GM04503 (cell line): ENCODE results near the gene FANCM.
A peak's percentile ranks its signal among the peaks of the same experiment; 100 is the strongest.

Experiments
- DNase-seq: peaks from one replicate; pipeline ENCODE4 v3.0.0-alpha.2; 2012; ENCODE audit warnings: low read depth

FANCM gene, protein sequence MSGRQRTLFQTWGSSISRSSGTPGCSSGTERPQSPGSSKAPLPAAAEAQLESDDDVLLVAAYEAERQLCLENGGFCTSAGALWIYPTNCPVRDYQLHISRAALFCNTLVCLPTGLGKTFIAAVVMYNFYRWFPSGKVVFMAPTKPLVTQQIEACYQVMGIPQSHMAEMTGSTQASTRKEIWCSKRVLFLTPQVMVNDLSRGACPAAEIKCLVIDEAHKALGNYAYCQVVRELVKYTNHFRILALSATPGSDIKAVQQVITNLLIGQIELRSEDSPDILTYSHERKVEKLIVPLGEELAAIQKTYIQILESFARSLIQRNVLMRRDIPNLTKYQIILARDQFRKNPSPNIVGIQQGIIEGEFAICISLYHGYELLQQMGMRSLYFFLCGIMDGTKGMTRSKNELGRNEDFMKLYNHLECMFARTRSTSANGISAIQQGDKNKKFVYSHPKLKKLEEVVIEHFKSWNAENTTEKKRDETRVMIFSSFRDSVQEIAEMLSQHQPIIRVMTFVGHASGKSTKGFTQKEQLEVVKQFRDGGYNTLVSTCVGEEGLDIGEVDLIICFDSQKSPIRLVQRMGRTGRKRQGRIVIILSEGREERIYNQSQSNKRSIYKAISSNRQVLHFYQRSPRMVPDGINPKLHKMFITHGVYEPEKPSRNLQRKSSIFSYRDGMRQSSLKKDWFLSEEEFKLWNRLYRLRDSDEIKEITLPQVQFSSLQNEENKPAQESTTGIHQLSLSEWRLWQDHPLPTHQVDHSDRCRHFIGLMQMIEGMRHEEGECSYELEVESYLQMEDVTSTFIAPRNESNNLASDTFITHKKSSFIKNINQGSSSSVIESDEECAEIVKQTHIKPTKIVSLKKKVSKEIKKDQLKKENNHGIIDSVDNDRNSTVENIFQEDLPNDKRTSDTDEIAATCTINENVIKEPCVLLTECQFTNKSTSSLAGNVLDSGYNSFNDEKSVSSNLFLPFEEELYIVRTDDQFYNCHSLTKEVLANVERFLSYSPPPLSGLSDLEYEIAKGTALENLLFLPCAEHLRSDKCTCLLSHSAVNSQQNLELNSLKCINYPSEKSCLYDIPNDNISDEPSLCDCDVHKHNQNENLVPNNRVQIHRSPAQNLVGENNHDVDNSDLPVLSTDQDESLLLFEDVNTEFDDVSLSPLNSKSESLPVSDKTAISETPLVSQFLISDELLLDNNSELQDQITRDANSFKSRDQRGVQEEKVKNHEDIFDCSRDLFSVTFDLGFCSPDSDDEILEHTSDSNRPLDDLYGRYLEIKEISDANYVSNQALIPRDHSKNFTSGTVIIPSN (N-terminal part only)

DNA sequence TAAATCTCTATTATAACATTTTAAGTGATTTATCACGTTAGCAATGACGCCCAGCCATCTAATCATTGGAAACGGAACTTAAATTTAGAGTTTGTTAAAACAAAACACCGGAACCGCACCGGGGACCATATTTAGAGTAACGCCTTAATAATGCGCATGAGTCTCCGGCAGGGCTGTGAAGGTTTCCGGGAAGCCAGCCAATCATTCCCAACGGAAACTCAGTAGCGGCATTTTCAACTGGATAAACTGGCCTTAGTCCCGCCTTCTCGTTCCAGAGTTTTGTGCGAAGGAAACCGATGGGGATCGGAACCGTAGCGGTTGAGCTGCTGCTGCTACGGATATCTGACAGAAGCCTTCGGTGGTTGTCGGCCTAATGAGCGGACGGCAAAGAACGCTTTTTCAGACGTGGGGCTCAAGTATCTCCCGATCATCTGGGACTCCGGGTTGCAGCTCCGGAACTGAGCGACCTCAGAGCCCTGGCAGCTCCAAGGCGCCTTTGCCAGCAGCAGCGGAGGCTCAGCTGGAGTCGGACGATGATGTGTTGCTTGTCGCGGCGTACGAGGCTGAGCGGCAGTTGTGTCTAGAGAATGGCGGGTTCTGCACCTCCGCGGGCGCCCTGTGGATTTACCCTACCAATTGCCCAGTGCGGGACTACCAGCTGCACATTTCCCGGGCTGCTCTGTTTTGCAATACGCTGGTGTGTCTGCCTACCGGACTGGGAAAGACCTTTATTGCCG is at the start of gene FANCM:
Gene FANCM (plus strand): TSS at position 272 of the 737 bp plus-strand sequence. CDS start 102 bp downstream, at position 374.
- DNase-seq: peak; percentile 80

DNA sequence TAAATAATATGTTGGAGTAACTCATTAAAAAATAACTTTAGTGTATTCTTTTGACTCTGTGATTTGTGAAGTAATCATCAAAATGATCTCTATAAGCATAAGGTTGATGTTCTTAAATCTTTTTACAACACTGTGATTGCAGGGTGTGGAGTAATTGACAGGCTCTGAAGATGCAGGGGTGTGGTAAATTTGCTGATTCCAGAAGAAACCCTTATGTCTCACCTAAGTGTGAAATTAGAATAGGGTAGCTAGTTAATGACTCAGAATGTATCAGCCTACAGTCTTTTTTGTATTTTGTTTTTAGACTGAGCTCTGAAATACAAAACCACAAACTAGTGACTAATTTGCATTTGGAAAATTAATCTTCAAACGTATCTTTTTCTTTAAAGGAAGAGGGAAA is 45.9 kb upstream of the FANCM start:
- DNase-seq: peak; percentile 10

DNA sequence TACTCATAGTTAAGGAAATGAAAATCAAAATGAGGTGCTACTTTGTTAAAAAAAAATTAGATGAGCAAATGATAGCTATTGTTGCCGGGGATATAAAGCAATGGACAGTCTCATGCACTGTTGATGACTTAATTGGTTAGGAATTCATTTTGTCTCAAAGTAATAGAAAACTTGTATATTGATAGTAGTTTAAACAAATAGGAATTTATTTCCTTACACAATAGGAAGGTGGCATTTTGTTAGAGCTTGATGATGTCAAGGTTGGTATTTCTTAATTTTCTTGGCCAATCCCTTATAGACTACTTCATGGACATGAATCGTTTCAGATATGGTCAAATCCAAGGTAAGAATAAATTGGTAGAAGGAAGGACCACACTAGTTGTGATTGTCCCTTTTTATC is 44.0 kb upstream of the FANCM start:
- peak; percentile 11 for DNase-seq

DNA sequence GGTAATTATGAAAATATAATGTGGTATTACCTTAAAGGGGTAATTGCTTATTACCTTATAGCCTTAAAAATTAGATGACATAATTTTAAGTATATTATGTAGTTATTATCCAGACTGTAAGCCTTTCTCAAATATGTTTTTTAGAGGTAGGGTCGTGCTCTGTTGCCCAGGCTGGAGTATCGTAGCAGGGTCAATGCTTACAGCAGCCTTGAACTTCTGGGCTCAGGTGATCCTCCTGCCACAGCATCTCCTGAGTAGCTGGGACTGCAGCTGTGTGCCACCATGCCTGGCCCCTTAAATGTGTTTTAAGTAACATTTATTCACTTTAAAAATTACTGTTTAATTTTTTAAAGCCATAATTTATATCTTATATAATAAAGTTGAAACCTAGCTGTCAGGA is 41.5 kb upstream of the FANCM start:
- no peak for DNase-seq

DNA sequence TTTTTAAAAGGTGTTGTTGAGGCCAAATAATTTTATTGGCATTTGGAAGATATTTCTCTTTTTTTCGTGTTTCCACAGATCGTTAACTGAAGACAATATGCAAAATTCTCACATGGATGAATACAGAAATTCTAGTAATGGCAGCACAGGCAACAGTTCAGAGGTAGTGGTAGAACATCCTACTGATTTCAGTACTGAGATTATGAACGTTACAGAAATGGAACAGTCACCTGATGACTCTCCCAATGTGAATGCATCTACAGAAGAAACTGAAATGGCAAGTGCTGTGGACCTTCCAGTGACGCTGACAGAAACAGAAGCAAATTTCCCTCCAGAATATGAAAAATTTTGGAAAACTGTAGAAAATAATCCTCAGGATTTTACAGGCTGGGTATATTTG is 40.6 kb upstream of the FANCM start:
- no peak for DNase-seq

DNA sequence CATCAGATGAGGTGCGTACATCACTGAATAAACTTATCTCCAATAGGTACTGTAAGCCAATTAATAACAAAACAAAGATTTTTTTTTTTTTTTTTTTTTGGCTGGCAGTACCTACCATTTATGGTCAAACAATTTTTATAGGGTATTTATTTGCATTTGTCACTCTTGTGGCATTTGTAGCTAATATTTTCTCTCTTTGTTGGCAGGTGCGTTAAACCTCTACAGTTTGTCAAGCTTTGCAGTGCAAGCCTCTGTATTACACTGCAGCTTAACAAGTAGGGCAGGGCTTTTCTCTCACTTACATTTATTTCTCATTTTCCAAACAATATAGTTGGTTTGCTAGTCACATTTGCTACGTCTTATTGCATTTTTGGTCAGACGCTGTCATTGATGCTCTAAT is 39.5 kb upstream of the FANCM start:
- DNase-seq: no peak

DNA sequence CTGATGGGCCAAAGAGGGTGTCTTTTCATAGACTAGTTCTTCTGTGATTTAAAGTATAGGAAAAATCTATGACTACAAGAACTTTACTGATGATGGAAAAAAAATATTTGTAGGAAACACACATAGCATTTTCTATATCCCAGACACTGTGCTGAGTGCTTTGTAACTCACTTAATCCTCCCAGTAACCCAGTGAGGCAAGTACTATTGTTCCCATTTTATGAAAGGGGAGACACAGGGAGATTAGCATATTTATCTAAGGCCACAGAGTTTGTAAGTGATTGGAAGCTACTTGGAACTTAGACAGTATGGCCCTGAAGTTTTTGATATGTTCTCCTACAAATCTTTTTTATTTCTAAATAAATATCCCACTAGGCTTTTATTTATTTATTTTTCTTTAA is 31.9 kb upstream of the FANCM start:
- DNase-seq: no peak

DNA sequence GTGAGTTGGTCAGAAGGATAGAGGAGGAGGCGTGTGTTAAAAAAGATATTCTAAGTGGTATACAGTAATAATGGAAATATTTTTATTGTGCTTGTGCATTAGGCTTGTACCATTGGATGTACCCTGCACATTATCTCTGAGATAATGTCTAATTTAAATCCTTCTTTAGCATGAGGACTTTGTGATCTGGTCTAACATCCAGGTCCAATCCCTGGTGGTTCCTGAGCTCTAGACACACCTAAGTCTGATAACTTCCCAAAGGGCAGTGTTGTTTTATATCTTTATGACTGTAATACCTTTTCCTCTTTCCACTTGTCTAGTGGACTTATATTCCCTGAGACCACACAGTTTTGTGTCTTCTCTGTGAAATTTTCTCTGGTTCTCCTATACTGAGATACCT is 31.2 kb upstream of the FANCM start:
- no peak for DNase-seq

DNA sequence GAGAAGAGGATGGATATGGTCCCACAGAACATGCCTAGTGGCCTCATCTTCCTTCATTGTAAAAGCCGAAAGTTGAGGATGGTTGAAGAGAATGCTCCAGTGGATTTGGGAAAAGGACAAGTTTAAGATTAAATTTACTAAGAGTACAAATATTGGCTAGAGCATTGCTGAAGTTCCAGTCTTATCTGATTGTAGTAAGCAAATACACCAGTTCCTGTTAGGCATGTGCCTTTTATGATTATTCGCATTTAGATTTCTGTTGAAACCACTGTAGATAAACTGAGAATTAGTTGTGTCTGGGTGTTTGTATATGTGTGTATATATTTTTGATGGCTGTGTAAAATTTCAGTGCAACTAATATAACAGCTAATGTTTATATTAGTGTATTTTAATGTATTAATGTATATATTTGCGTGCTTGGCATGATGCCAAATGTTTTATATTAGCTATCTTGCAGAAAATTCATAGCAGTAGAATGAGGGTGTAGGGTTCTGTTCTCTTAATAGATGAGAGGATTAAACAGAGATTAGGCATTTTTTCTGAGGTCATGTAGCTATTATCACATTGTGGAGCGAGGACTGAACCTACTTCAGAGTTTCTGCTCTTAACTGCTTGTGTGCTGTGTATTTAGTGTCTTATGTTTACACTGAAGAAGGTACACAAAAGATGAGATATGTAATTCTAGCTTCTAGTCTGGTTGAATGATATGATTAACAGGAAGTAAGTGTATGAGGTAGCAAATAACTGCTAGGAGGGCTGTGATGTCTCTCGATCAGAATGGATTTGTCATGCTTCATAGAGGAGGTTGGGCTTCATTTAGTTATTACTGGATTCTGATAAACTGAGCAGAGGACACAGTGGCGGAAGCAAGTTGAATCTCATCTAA is 22.6 kb upstream of the FANCM start:
- DNase-seq: no peak

DNA sequence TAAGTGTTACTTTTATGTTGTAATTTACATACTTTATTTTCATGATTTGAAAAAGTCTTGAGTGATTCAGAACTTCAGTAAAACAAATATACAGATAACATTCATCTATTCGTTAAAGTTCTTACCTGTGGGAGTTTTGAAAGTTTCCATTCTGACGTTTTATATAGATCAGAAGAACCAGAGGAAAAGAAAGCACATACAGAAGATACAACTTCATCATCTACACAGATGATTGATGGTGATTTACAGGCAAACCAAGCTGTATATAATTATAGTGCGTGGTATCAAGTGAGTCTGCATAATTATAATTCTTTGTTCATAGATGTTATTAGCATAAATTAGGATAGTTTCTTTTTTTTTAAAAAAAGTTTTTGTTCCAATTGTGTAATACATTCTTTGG is 21.4 kb upstream of the FANCM start:
- no peak for DNase-seq

DNA sequence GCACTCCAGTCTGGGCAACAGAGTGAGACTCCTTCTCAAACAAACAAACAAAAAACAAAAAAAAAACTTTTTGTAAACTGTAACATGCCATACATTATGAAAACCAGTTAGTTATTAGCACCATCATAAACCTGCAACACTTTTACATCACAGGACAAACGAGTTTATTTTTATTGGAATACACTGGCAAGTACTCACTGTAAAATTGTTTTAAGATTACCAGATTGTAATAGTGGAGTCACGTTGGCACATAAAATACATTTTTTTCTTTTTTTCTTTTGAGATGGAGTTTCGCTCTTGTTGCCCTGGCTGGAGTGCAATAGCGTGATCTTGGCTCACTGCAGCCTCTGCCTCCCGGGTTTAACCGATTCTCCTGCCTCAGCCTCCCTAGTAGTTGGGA is 17.1 kb upstream of the FANCM start:
- DNase-seq: no peak

DNA sequence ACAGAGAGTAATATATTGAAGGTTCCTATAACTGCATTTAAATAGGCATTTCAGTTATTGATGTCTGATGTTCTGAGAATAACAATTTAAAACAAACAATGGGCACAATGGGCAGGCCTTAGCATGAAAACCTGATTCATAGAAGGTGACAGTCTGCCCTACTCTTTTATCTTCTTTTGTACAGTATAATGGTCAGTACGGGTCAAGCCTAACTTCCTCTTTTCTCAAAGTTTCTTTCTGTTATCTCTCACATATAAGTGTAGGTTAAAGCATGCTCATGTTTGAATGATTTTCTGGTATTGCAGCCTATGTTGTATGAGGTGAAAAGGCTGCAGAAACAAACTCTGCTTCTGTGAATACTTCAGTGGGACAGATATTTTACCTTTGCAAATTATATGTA is 15.6 kb upstream of the FANCM start:
- DNase-seq: no peak

DNA sequence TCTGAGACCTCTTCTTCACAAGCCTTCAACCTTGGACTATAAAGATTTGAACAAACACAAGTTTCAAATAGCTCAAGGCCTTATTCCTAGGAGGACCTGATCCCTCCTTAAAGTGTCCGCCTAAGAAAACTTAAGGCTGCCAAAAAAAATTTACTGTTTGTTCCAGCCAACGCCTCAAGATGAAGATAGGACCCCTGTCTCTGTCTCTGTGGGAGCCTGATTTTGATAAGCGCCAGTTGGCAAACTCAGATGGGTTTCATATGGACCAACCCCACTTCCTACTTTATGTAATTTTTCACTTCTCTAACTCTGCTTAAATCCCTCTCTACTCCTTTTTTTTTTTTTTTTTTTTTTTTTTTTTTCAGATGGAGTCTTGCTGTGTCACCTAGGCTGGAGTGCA is 12.5 kb upstream of the FANCM start:
- no peak for DNase-seq

DNA sequence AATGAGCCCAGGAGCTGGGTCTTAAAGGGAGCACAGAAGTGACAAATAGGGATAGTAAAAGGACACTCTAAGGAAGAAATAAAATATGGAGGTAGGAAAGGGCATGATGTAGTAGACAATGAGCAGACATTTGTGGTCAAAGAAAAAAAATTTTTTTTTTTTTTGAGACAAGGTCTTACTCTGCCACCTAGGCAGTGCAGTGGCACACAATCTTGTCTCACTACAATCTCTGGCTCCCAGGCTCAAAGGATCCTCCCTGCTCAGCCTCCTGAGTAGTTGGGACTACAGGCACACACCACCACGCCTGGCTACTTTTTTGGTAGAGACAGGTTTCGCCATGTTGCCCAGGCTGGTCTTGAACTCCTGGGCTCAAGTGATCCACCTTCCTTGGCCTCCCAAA is 10.0 kb upstream of the FANCM start:
- no peak for DNase-seq

DNA sequence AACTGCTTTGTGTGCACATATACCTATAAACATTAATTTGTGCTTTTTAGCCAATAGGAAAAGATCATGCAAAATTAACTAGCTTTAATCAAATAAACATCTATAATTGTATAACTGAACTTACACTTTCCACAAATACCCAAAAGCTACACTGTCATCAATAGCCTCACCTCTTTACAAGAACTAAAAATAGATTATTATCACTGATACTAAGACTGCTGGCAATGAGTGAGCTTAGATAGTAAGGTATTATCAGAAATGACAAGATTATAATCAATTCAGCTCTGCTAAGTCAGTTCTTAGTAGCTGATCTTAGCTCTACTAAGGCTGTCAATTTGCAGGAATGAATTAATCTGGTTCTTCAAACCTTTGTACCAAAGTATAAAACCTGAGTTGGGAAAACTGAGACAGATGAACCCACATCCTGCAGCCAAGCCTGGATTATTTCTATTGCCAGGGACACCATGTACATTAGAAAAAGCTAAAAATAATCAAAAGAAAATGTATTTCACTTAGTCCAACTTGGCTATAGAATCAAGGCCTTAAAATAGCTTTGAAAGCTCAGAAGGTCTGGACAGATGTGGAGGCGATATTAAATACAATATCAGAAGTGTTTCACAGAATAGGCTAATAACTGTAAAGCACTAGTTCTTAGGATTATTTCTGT is 6.6 kb upstream of the FANCM start:
- no peak for DNase-seq

DNA sequence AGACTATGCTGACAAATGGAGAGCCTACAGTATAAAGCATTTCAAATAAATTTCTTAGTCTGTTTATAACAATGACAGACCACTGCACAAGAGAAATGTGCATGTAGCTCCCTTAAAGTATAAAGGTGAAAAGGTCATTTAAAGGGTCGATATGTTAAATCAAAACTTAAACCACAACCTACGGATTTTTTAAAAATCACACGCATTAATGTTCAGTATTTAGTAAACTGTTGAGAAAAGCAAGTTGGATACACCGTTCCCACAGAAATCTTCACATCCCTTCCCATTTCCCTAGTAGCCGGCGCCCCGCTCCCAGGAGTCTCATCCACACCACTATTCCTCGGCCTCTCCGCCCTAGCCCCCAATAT is 2.1 kb upstream of the FANCM start:
- no peak for DNase-seq

DNA sequence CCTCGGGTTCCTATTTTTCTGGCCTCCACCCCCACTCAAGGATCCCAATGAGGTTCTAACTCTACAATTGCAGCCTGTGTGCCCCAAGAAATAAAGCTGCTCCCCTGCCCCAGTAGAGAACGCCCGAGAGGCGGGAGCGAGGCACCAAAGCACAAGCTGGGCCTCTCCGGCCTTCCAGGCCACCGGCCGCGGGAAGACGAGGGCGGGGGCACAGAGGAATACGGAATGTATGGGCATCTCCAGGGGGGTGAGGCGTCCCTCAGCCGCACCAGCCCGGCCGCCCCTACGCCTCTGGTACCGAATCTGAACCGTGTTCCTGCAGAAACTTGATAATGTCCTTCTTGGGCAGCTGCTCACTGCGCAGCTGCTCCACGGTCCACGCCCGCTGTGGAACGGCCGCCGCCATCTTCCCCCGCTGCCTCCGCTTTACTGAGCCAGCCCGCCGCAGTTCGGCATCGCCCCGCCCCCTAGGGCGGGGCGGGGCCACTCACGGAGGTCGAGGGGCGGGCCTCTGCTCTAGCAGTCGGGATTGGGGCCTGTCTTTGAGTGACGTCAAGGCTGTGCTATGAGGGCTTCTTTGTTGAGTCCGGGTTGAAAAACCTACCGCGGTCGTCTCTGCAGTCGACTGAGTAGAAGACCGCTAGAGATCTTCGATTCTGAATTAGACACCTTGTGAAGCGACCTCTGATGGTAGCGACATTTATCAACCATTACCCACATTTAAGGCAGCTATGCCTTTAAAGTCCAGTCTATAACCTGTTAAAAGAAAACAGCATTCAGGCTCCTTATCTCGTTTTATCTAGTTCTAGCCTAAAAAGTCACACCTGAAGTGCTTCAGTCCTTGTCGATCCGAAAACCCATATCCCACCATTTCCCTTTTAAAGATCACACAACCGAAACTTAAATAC is 1.4 kb upstream of the FANCM start, which contains the start of gene FKBP3:
Gene FKBP3 (minus strand): TSS at position 431 of the 908 bp plus-strand sequence. CDS start 25 bp downstream, at position 406.
- DNase-seq: peak; percentile 94

DNA sequence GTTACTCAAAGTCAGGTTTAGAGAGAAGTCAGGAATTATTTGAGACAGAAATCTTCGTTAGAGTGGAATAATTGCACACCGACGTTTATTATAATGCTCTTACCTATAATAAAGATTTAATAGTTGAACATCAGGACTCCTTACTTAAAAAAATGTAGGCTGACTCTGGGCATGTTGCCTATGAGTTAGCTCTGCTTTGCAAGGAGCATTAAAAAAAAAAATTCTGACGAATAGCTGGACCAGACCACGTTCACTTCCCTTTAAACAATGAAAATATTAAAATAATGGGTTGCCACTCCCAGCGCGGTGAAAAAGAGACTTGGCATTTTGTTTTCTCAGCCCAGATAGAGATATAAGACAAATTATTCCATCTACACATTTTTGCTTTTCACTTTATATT is 574 bp upstream of the FANCM start:
- no peak for DNase-seq

DNA sequence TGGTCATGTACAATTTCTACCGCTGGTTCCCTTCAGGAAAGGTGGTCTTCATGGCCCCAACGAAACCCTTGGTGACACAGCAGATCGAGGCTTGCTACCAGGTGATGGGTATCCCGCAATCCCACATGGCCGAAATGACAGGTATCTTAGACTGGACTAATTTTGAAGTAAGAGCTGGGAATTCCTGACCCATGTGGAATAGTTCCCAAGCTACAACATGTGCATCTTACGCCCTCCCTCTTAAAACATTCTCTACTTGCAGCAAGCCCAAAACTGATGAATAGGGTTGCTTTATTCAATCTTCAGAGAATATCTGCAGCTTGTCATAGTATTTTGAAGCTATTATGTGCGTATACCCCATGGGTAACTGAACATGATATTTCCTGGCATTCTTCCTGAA is 669 bp downstream of the FANCM start:
- no peak for DNase-seq
